Measurements from ENCODE around the gene PEAK1. TPM values are rescaled to one million over a fixed set of nuclear protein-coding genes. Genes with fewer than 3 reads are reported as not detected.

Gene PEAK1
- total RNA-seq, 4 donors from 2014 or later, result 51.1 to 82.2 (median 58.1) TPM

DNA sequence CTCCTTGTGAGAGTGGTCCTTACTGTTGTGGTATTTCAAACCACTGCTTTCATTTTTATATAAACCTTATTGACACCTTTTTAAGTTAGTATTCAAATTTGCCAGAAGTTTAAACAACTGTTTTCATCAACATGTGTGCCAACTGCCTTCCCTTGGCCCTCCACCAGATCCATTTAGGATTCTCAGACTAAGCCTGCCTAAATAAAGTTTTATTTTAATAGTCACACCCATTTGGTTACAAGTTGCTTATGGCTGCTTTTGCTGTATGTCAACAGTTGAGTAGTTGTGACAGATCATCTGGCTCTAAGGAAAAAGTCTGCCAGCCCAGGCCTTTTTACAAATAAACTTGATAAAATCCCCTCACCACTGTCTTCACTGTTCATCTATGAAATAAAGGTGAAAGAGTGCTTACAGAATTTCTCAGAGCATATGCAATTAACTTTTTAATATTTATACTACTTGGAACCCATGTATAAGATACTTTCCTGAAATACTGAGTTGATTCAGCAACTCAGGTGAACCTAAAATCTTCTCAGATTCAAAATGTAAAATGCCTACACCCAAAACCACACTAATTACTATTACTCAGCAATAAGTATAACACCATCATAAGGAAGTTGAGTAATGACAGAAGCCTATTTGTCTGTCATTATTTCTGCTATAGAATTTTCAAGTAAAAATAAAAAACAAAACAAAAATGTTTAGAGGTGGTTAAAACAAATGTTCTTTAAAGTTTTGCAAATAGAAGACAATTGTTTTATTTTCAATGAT lies 35.1 kb downstream of the PEAK1 start:
- intact Hi-C loops (cut with DNase I; ENCODE audit: low total_unique reads), result no loop called here
- Histone ChIP-seq H3K9me3 (no peaks in the 10 kb centered on the region), H3K36me3 (no peaks in the 10 kb centered on the region), H3K4me1 (peaks cover 0 to 29% (median 6%) of the 10 kb centered on the region in 4 donors), H3K27ac (no peak overlapping the region), H3K4me3 (no peak overlapping the region), H3K27me3 (no peaks in the 10 kb centered on the region)
- no peak for DNase-seq
- TF ChIP-seq POLR2AphosphoS5 (IDR thresholded peaks at IDR 0.05), result no peak
- TF ChIP-seq, protein P1, sequence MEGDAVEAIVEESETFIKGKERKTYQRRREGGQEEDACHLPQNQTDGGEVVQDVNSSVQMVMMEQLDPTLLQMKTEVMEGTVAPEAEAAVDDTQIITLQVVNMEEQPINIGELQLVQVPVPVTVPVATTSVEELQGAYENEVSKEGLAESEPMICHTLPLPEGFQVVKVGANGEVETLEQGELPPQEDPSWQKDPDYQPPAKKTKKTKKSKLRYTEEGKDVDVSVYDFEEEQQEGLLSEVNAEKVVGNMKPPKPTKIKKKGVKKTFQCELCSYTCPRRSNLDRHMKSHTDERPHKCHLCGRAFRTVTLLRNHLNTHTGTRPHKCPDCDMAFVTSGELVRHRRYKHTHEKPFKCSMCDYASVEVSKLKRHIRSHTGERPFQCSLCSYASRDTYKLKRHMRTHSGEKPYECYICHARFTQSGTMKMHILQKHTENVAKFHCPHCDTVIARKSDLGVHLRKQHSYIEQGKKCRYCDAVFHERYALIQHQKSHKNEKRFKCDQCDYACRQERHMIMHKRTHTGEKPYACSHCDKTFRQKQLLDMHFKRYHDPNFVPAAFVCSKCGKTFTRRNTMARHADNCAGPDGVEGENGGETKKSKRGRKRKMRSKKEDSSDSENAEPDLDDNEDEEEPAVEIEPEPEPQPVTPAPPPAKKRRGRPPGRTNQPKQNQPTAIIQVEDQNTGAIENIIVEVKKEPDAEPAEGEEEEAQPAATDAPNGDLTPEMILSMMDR (IDR thresholded peaks at IDR 0.05), result no peak
- no peak for TF ChIP-seq POLR2A (IDR thresholded peaks at IDR 0.05)
- TF ChIP-seq EP300 (IDR thresholded peaks at IDR 0.05; ENCODE audit: low read depth), result no peak
- in situ Hi-C loops (cut with MboI; ENCODE audit: low pct_ligation_motif_present in 1 of 4, low pct_unique_long_range_greater_than_20kb in 1 of 4, low sequenced_read_pairs in 3 of 4), result no loop called here

DNA sequence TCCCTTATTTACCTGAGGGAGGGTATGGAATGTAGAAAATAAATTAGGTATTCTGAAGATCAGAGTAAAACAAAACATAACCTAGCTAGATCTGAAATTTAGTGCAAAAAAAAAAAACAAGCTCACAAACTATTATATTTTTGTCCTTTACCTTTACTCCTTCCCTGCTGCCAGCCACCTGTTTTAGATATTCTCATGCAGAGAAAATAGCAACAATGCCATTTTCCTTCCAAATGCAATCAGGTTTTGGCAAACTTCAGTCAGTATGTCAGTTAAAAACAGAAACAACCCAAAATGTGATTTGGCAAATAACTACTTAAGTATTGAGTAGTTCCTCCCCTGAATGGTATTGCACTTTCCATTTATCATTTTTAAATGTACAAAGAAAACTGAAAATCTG lies 35.8 kb downstream of the PEAK1 start:
- no peaks in the 10 kb centered on the region for H3K9me3 ChIP-seq
- peaks cover 0 to 23% (median 6%) of the 10 kb centered on the region in 4 donors for H3K4me1 ChIP-seq
- H3K27ac ChIP-seq, result no peak overlapping the region
- in situ Hi-C loops (cut with MboI; ENCODE audit: low pct_ligation_motif_present in 1 of 4, low pct_unique_long_range_greater_than_20kb in 1 of 4, low sequenced_read_pairs in 3 of 4), result no loop called here
- H3K4me3 ChIP-seq, result no peak overlapping the region
- TF ChIP-seq POLR2A (IDR thresholded peaks at IDR 0.05), result no peak
- TF ChIP-seq, protein P1 (IDR thresholded peaks at IDR 0.05), result no peak
- no peak for TF ChIP-seq EP300 (IDR thresholded peaks at IDR 0.05; ENCODE audit: low read depth)
- no peak for TF ChIP-seq POLR2AphosphoS5 (IDR thresholded peaks at IDR 0.05)
- intact Hi-C loops (cut with DNase I; ENCODE audit: low total_unique reads), result no loop called here
- H3K36me3 ChIP-seq, result no peaks in the 10 kb centered on the region
- no peak for DNase-seq
- no peaks in the 10 kb centered on the region for H3K27me3 ChIP-seq

DNA sequence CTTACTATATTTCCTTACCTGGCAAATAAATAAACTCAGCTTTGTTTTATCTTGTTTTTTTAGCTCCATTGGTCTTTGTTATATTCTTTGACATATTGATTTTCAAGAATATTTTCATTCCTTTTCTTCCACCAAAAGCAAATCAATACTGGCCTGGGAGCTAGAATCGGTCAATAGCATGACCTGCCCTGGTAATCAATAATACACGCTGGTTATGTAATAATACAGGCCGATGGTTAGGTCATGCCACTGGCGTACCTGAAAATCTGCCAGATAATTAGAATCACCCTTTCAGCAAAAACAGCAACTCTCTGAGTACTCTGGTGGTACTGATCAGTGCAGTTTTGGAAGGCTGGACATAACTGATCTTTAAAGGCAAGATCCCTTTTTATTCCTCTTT lies 39.9 kb downstream of the PEAK1 start:
- Histone ChIP-seq H3K9me3 (no peaks in the 10 kb centered on the region), H3K27me3 (no peaks in the 10 kb centered on the region), H3K4me3 (no peak overlapping the region), H3K36me3 (no peaks in the 10 kb centered on the region), H3K4me1 (peaks cover 0 to 14% (median 3%) of the 10 kb centered on the region in 4 donors), H3K27ac (no peak overlapping the region)
- WGBS, 2 donors (ENCODE audit: low coverage in 1 of 2), result 96 to 100% methylated on average over 3 to 4 of the region's 4 CpGs
- TF ChIP-seq POLR2A (IDR thresholded peaks at IDR 0.05), result no peak
- TF ChIP-seq EP300 (IDR thresholded peaks at IDR 0.05; ENCODE audit: low read depth), result no peak
- no peak for TF ChIP-seq POLR2AphosphoS5 (IDR thresholded peaks at IDR 0.05)
- TF ChIP-seq, protein P1 (IDR thresholded peaks at IDR 0.05), result no peak
- in situ Hi-C loops (cut with MboI; ENCODE audit: low pct_ligation_motif_present in 1 of 4, low pct_unique_long_range_greater_than_20kb in 1 of 4, low sequenced_read_pairs in 3 of 4), result no loop called here
- DNase-seq, result no peak
- intact Hi-C loops (cut with DNase I; ENCODE audit: low total_unique reads), result no loop called here

DNA sequence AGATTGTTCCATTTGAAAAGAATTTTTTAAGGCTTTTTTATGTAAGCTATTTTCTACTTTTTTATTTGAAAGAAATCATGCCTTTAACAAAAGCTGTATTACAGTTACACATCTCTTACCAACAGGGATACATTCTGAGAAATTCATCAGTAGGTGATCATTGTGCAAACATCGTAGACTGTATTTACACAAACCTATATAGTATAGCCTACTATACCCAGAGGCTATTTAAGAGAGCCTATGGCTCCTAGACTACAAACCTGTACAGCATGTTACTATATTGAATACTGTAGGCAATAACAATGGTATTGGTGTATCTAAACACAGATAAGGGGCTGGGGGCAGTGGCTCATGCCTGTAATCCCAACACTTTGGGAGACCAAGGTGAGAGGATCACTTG lies 43.1 kb downstream of the PEAK1 start:
- 63 to 80% methylated on average over 1 of the region's 1 CpG for whole genome bisulfite sequencing, 2 donors (ENCODE audit: low coverage in 1 of 2)
- no peak for TF ChIP-seq POLR2A (IDR thresholded peaks at IDR 0.05)
- in situ Hi-C loops (cut with MboI; ENCODE audit: low pct_ligation_motif_present in 1 of 4, low pct_unique_long_range_greater_than_20kb in 1 of 4, low sequenced_read_pairs in 3 of 4), result no loop called here
- H3K9me3 ChIP-seq, result no peaks in the 10 kb centered on the region
- peaks cover 0 to 5% (median 0%) of the 10 kb centered on the region in 4 donors for H3K4me1 ChIP-seq
- H3K4me3 ChIP-seq, result no peak overlapping the region
- DNase-seq, result no peak
- intact Hi-C loops (cut with DNase I; ENCODE audit: low total_unique reads), result no loop called here
- no peaks in the 10 kb centered on the region for H3K27me3 ChIP-seq
- H3K36me3 ChIP-seq, result no peaks in the 10 kb centered on the region
- H3K27ac ChIP-seq, result no peak overlapping the region

DNA sequence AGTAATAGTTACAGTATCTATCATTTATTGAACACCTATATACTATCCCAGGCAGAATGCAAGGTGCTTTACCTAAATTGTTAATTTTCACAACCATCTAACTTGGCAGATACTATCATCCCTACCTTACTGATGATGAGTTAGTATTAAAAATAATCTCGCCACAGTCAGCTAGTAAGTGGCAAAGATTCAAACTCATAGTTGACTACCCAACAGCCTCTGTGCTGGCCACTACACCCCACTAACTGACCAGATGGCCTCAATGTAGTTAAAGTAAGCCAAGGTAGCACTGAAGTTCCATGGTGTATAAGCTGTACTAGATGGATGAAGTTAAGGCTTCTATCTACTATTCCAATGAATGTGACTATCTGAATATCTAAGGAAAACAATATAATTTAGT lies 44.8 kb downstream of the PEAK1 start:
- H3K27me3 ChIP-seq, result no peaks in the 10 kb centered on the region
- WGBS, 2 donors (ENCODE audit: low coverage in 1 of 2), result 86 to 92% methylated on average over 1 of the region's 1 CpG
- peaks cover 0 to 5% (median 0%) of the 10 kb centered on the region in 4 donors for H3K4me1 ChIP-seq
- no peak for DNase-seq
- H3K36me3 ChIP-seq, result no peaks in the 10 kb centered on the region
- TF ChIP-seq EP300 (IDR thresholded peaks at IDR 0.05; ENCODE audit: low read depth), result no peak
- no peak for TF ChIP-seq POLR2A (IDR thresholded peaks at IDR 0.05)
- no peak for TF ChIP-seq POLR2AphosphoS5 (IDR thresholded peaks at IDR 0.05)
- TF ChIP-seq, protein P1 (IDR thresholded peaks at IDR 0.05), result no peak
- intact Hi-C loops (cut with DNase I; ENCODE audit: low total_unique reads) (no loop called here), in situ Hi-C loops (cut with MboI; ENCODE audit: low pct_ligation_motif_present in 1 of 4, low pct_unique_long_range_greater_than_20kb in 1 of 4, low sequenced_read_pairs in 3 of 4) (no loop called here)
- no peak overlapping the region for H3K4me3 ChIP-seq
- no peak overlapping the region for H3K27ac ChIP-seq
- H3K9me3 ChIP-seq, result no peaks in the 10 kb centered on the region
